RKO (cell line): ENCODE measurements around the gene PLSCR3.
"Not testable (repeated sequence)": the region's sequence is repeated elsewhere in the genome, so short reads cannot be mapped to it uniquely, and the experiment has no call there.

Source experiments
- DNase-seq: peaks from one replicate; pipeline ENCODE4 v3.0.0-alpha.2; 2016; ENCODE audit warnings: low spot score

Gene PLSCR3

GRCh38 chr17:7380321-7380720 is 14.0 kb downstream of the PLSCR3 start:
- no peak for DNase-seq

GRCh38 chr17:7379134-7379533 is 15.2 kb downstream of the PLSCR3 start:
- no peak for DNase-seq

- no peak for DNase-seq
Measured at GRCh38 chr17:7374353-7374752, 20.0 kb downstream of the PLSCR3 start.

- no peak for DNase-seq
Measured at GRCh38 chr17:7370853-7371252, 23.5 kb downstream of the PLSCR3 start.

GRCh38 chr17:7369825-7370224 is 24.5 kb downstream of the PLSCR3 start:
- DNase-seq, result no peak

- DNase-seq, result not testable (repeated sequence)
Measured at GRCh38 chr17:7368599-7368994, 25.7 kb downstream of the PLSCR3 start.

- DNase-seq, result no peak
Measured at GRCh38 chr17:7367918-7368598, 26.3 kb downstream of the PLSCR3 start.

- DNase-seq, result no peak
Measured at GRCh38 chr17:7367083-7367482, 27.2 kb downstream of the PLSCR3 start.

- DNase-seq, result not testable (repeated sequence)
Measured at GRCh38 chr17:7365963-7366362, 28.4 kb downstream of the PLSCR3 start.

- no peak for DNase-seq
Measured at GRCh38 chr17:7363311-7363710, 31.0 kb downstream of the PLSCR3 start.

- DNase-seq, result no peak
Measured at GRCh38 chr17:7361906-7362305, 32.4 kb downstream of the PLSCR3 start.

- DNase-seq, result no peak
Measured at GRCh38 chr17:7357381-7357780, 36.9 kb downstream of the PLSCR3 start.

- no peak for DNase-seq
Measured at GRCh38 chr17:7356756-7357155, 37.6 kb downstream of the PLSCR3 start.

GRCh38 chr17:7356072-7356549 is 38.2 kb downstream of the PLSCR3 start:
- peak; percentile 59 for DNase-seq

GRCh38 chr17:7355573-7355972 is 38.8 kb downstream of the PLSCR3 start:
- no peak for DNase-seq

GRCh38 chr17:7355053-7355452 is 39.3 kb downstream of the PLSCR3 start, which contains the start of gene TMEM95:
Gene TMEM95 (plus strand): TSS chr17:7355156. CDS start chr17:7355205, 49 bp downstream.
- no peak for DNase-seq

GRCh38 chr17:7354262-7354843 is 40.0 kb downstream of the PLSCR3 start:
- peak; percentile 41 for DNase-seq

- DNase-seq, result no peak
Measured at GRCh38 chr17:7352910-7353635, 41.3 kb downstream of the PLSCR3 start.

GRCh38 chr17:7352503-7352889 is 41.8 kb downstream of the PLSCR3 start:
- no peak for DNase-seq

GRCh38 chr17:7351665-7352502 is 42.4 kb downstream of the PLSCR3 start, which contains the start of gene KCTD11:
Gene KCTD11 (plus strand): TSS chr17:7352162.
- DNase-seq, result peak; percentile 95

- DNase-seq, result no peak
Measured at GRCh38 chr17:7348478-7349242, 45.7 kb downstream of the PLSCR3 start.
